Measurements from ENCODE around the gene MAD1L1.

GRCh38 chr7:2266911-2267310, 34.2 kb upstream of the MAD1L1 start:
- TF ChIP-seq CTCF (IDR thresholded peaks at IDR 0.05; ENCODE audit: control extremely low read depth in 1 of 3, insufficient read depth in 1 of 3, low read depth in 1 of 3, low read length in 3 of 3), result no peak
- TF ChIP-seq TBP (IDR thresholded peaks at IDR 0.05; ENCODE audit: low read depth, low read length), result no peak
- TF ChIP-seq TCF12 (IDR thresholded peaks at IDR 0.05; ENCODE audit: low read depth, low read length), result no peak
- TF ChIP-seq NRF1 (IDR thresholded peaks at IDR 0.05; ENCODE audit: low read depth, low read length), result no peak
- no peak for TF ChIP-seq JUN (IDR thresholded peaks at IDR 0.05; ENCODE audit: low read depth, low read length)
- TF ChIP-seq EZH2 (IDR thresholded peaks at IDR 0.05; ENCODE audit: low read depth, low read length, severe bottlenecking), result no peak
- TF ChIP-seq POLR2A (IDR thresholded peaks at IDR 0.05; ENCODE audit: control extremely low read depth in 1 of 2, low read depth in 2 of 2, low read length in 2 of 2), result no peak
- no peak for TF ChIP-seq NANOG (IDR thresholded peaks at IDR 0.05; ENCODE audit: insufficient read depth, low read depth, low read length, poor library complexity, severe bottlenecking)
- no peak for TF ChIP-seq EGR1 (IDR thresholded peaks at IDR 0.05; ENCODE audit: borderline replicate concordance, low read depth, low read length)
- TF ChIP-seq POLR2AphosphoS5 (IDR thresholded peaks at IDR 0.05; ENCODE audit: low read depth, low read length), result no peak
- no peak for TF ChIP-seq CEBPB (IDR thresholded peaks at IDR 0.05; ENCODE audit: low read depth, low read length)
